ENCODE data around the gene ANKRD11.

GRCh38 chr16:89291363-89291762 is 199.0 kb downstream of the ANKRD11 start:
- no peak for TF ChIP-seq SIN3A (IDR thresholded peaks at IDR 0.05; ENCODE audit: borderline replicate concordance, insufficient read depth, low read length)
- no peak for TF ChIP-seq POLR2AphosphoS5 (IDR thresholded peaks at IDR 0.05; ENCODE audit: low read depth, low read length)
- no peak for TF ChIP-seq REST (IDR thresholded peaks at IDR 0.05; ENCODE audit: insufficient read depth in 1 of 2, low read depth in 2 of 2, low read length in 2 of 2)
- no peak for TF ChIP-seq TAF1 (IDR thresholded peaks at IDR 0.05; ENCODE audit: borderline replicate concordance, insufficient read depth, low read length)
- TF ChIP-seq FOXP2 (optimal IDR thresholded peaks at IDR 0.05; ENCODE audit: borderline replicate concordance, extremely low read depth, extremely low read length, insufficient read depth): no peak
